Endothelial cell (in vitro differentiated cells): Measurements from ENCODE around the gene ATP6V0D1. TPM values are rescaled to one million over a fixed set of nuclear protein-coding genes. Genes with fewer than 3 reads are reported as not detected.

Experiments used
- DNase-seq: peaks from one replicate; pipeline ENCODE4 v3.0.0; 2021; ENCODE audit warnings: low spot score
- H3K27ac Mint-ChIP-seq: one replicate; pipeline ENCODE4 v1.8.0; 2021; ENCODE audit warnings: mixed read lengths, inconsistent platforms; ENCODE audit not compliant: unreplicated experiment
- H3K27me3 Mint-ChIP-seq: one replicate; pipeline ENCODE4 v1.8.0; 2021; ENCODE audit warnings: mild to moderate bottlenecking, moderate library complexity, mixed read lengths, inconsistent platforms; ENCODE audit not compliant: unreplicated experiment
- H3K36me3 Mint-ChIP-seq: one replicate; pipeline ENCODE4 v1.8.0; 2021; ENCODE audit warnings: mild to moderate bottlenecking, low read depth, mixed read lengths, inconsistent platforms; ENCODE audit not compliant: unreplicated experiment
- H3K4me1 Mint-ChIP-seq: one replicate; pipeline ENCODE4 v1.8.0; 2021; ENCODE audit warnings: mild to moderate bottlenecking, mixed read lengths, inconsistent platforms; ENCODE audit not compliant: unreplicated experiment
- H3K4me3 Mint-ChIP-seq: one replicate; pipeline ENCODE4 v1.8.0; 2021; ENCODE audit warnings: mild to moderate bottlenecking, mixed read lengths, inconsistent platforms; ENCODE audit not compliant: unreplicated experiment
- H3K9me3 Mint-ChIP-seq: one replicate; pipeline ENCODE4 v1.8.0; 2021; ENCODE audit warnings: mixed read lengths, inconsistent platforms; ENCODE audit not compliant: unreplicated experiment
- CTCF ChIP-seq: fragments of 200-600 bp; sonication (generic); IDR thresholded peaks from one replicate; pipeline ENCODE4 v1.5.0; 2021; ENCODE audit warnings: antibody characterized with exemption; ENCODE audit not compliant: unreplicated experiment
- total RNA-seq: library from RNA; stranded (reverse); fragmentation: NEBNext Ultra II Directional; extraction: Animal tissue kit (Norgen Biotek cat#: 25700); gene quantifications from one replicate; pipeline ENCODE4 v1.2.1, GENCODE V29; 2021; ENCODE audit not compliant: unreplicated experiment

ATP6V0D1 gene
- total RNA-seq, 1 donor from 2014 or later: 107 TPM

- Mint-ChIP-seq H3K4me3 (peak overlapping the region; percentile 59), H3K4me1 (peaks cover 7% of the 10 kb centered on the region), H3K27me3 (peaks cover 20% of the 10 kb centered on the region), H3K36me3 (peaks cover 27% of the 10 kb centered on the region), H3K9me3 (no peaks in the 10 kb centered on the region), H3K27ac (no peak overlapping the region)
- DNase-seq: no peak
- no peak for TF ChIP-seq CTCF
Observed at GRCh38 chr16:67438824-67439393, 42.0 kb downstream of the ATP6V0D1 start.

GRCh38 chr16:67438098-67438791 lies 42.7 kb downstream of the ATP6V0D1 start:
- H3K36me3 Mint-ChIP-seq: peaks cover 27% of the 10 kb centered on the region
- H3K27ac Mint-ChIP-seq: peak overlapping the region; percentile 24

GRCh38 chr16:67437513-67437912 lies 43.4 kb downstream of the ATP6V0D1 start:
- H3K9me3 Mint-ChIP-seq: no peaks in the 10 kb centered on the region
- peaks cover 27% of the 10 kb centered on the region for H3K36me3 Mint-ChIP-seq
- H3K27ac Mint-ChIP-seq: no peak overlapping the region
- peaks cover 24% of the 10 kb centered on the region for H3K27me3 Mint-ChIP-seq
- DNase-seq: no peak
- no peak overlapping the region for H3K4me3 Mint-ChIP-seq
- peaks cover 13% of the 10 kb centered on the region for H3K4me1 Mint-ChIP-seq
- no peak for TF ChIP-seq CTCF

More at GRCh38 chr16:67438098-67438791, 42.7 kb downstream of the ATP6V0D1 start:
- H3K4me3 Mint-ChIP-seq: peak overlapping the region; percentile 59
- peaks cover 23% of the 10 kb centered on the region for H3K27me3 Mint-ChIP-seq
- no peak for TF ChIP-seq CTCF
- H3K9me3 Mint-ChIP-seq: no peaks in the 10 kb centered on the region
- peaks cover 9% of the 10 kb centered on the region for H3K4me1 Mint-ChIP-seq
- DNase-seq: no peak

GRCh38 chr16:67436640-67437193 lies 44.2 kb downstream of the ATP6V0D1 start:
- no peak for DNase-seq
- Mint-ChIP-seq H3K4me3 (peak overlapping the region; percentile 32), H3K9me3 (no peaks in the 10 kb centered on the region), H3K27me3 (peaks cover 25% of the 10 kb centered on the region), H3K4me1 (peaks cover 17% of the 10 kb centered on the region), H3K36me3 (peaks cover 23% of the 10 kb centered on the region), H3K27ac (no peak overlapping the region)
- TF ChIP-seq CTCF: no peak

- Mint-ChIP-seq H3K4me1 (peaks cover 20% of the 10 kb centered on the region), H3K27ac (no peak overlapping the region), H3K36me3 (peaks cover 22% of the 10 kb centered on the region), H3K9me3 (no peaks in the 10 kb centered on the region), H3K4me3 (no peak overlapping the region), H3K27me3 (peaks cover 23% of the 10 kb centered on the region)
- DNase-seq: no peak
- no peak for TF ChIP-seq CTCF
Observed at GRCh38 chr16:67435758-67436164, 45.2 kb downstream of the ATP6V0D1 start.
